Measurements from ENCODE around the gene HSPA12B. TPM values are rescaled to one million over a fixed set of nuclear protein-coding genes. Genes with fewer than 3 reads are reported as not detected.
"Not testable (repeated sequence)": the region's sequence is repeated elsewhere in the genome, so short reads cannot be mapped to it uniquely, and the experiment has no call there.

HSPA12B gene
- total RNA-seq, 2 experiments from 2014 or later, result not detected

DNA sequence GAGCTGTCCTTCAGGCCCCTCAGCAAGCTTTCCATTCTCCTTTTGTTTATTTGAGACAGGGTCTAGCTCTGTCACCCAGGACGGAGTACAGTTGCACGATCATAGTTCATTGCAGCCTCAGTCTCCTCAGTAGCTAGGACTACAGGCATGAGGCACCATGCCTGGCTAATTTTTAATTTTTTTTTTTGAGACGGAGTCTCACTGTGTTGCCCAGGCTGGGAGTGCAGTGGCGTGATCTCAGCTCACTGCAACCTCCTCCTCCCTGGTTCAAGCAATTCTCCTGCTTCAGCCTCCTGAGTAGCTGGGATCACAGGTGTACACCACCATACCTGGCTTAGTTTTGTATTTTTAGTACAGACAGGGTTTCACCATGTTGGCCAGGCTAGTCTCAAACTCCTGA, 56.7 kb downstream of the HSPA12B start:
- H3K9me3 Mint-ChIP-seq, H3K27me3 Mint-ChIP-seq, H3K27ac Mint-ChIP-seq, DNase-seq, H3K36me3 Mint-ChIP-seq, H3K4me3 Mint-ChIP-seq: not testable (repeated sequence)
- peaks cover 21% of the 10 kb centered on the region for H3K4me1 Mint-ChIP-seq

DNA sequence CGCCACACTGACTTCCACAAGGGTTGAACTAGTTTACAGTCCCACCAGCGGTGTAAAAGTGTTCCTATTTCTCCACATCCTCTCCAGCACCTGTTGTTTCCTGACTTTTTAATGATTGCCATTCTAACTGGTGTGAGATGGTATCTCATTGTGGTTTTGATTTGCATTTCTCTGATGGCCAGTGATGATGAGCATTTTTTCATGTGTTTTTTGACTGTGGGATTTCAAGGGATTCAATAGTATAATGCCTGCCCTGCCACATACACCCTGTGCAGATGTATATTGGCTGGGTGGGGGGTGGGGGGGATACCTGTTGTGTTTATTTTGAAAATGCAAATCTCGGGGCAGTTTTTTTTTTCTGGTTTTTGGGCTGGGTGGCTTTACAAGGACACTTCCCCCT, 61.7 kb downstream of the HSPA12B start:
- not testable (repeated sequence) for H3K9me3 Mint-ChIP-seq, H3K4me3 Mint-ChIP-seq, H3K27ac Mint-ChIP-seq, H3K27me3 Mint-ChIP-seq, DNase-seq
- Mint-ChIP-seq H3K4me1 (peaks cover 30% of the 10 kb centered on the region), H3K36me3 (peaks cover 18% of the 10 kb centered on the region)

DNA sequence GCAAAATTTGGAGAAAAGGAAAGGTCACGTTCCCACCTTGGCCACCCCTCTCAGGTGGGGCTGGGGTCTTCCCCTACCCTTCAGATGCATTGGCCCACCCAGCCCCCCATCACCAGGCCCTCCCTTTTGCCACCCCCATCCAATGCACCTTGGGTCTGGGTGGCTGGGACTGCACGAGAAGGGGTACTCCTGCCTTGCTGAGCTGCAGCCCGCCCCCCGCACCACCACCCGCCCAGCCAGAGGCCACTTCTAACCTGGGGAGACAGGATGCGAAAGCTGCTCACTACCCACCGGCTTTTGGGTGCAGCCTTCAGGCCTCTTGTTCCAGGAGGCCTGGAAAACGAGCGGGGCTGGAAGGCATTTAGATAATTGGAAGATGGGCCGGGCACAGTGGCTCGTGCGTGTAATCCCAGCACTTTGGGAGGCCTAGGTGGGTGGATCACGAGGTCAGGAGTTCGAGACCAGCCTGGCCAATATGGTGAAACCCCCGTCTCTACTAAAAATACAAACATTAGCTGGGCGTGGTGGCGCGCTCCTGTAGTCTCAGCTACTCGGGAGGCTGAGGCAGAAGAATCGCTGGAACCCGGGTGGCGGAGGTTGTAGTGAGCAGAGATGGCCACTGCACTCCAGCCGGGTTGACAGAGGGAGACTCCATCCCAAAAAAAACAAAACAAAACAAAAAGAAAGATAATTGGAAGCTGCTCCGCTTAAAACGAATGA, 62.4 kb downstream of the HSPA12B start:
- no peaks in the 10 kb centered on the region for H3K27me3 Mint-ChIP-seq
- peak overlapping the region; percentile 98 for H3K4me3 Mint-ChIP-seq
- H3K9me3 Mint-ChIP-seq, result no peaks in the 10 kb centered on the region
- peaks cover 37% of the 10 kb centered on the region for H3K4me1 Mint-ChIP-seq
- no peak for DNase-seq
- H3K27ac Mint-ChIP-seq, result peak overlapping the region; percentile 96
- peaks cover 21% of the 10 kb centered on the region for H3K36me3 Mint-ChIP-seq

DNA sequence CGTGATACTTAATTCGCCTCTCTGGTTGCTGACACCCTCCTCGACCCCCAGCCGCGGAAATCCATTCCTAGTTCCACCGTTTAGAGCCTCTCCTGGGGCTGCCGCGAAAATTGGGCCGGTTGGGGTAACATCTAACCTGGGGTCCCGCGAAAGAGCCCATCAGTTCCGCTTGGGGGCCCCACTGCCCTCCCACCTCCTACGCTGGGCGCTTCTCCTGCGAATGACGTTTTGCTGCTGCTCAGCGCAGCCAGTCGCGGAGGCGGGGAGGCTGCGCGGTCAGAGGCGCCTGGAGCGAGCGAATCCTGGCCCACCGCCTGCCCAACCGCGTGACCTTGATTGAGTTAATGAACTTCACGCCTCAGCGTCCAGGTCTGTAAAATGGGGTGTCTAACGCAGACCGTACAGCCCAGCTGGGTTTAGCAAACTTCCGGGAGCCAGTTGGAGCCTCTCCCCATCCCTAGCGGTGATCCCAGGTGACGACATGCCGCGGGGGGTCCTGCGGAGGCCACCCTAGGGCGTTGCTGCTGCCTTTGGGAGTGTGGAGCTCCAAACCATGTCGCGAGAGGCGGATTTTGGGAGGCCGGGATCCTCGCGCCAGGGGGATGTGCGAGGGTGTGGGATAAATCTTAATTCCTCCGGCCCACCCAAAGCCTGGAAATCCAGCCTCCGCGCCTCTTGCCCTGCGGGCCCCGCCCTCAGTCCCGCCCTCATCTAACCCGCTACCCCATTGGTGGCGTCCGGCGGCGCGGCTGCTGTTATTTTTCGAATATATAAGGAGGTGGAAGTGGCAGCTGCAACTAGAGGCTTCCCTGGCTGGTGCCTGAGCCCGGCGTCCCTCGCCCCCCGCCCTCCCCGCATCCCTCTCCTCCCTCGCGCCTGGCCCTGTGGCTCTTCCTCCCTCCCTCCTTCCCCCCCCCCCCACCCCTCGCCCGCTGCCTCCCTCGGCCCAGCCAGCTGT, 63.3 kb downstream of the HSPA12B start, which contains the start of gene CDC25B:
TSS of gene CDC25B (plus strand) at position 800 of the 958 bp plus-strand sequence. CDS start 222 bp downstream, outside the sequence.
- Mint-ChIP-seq H3K27me3 (no peaks in the 10 kb centered on the region), H3K9me3 (no peaks in the 10 kb centered on the region), H3K36me3 (peaks cover 28% of the 10 kb centered on the region), H3K27ac (peak within 1 kb of the TSS; percentile 96), H3K4me3 (peak within 1 kb of the TSS; percentile 98), H3K4me1 (peaks cover 45% of the 10 kb centered on the region)
- DNase-seq, result peak; percentile 91

DNA sequence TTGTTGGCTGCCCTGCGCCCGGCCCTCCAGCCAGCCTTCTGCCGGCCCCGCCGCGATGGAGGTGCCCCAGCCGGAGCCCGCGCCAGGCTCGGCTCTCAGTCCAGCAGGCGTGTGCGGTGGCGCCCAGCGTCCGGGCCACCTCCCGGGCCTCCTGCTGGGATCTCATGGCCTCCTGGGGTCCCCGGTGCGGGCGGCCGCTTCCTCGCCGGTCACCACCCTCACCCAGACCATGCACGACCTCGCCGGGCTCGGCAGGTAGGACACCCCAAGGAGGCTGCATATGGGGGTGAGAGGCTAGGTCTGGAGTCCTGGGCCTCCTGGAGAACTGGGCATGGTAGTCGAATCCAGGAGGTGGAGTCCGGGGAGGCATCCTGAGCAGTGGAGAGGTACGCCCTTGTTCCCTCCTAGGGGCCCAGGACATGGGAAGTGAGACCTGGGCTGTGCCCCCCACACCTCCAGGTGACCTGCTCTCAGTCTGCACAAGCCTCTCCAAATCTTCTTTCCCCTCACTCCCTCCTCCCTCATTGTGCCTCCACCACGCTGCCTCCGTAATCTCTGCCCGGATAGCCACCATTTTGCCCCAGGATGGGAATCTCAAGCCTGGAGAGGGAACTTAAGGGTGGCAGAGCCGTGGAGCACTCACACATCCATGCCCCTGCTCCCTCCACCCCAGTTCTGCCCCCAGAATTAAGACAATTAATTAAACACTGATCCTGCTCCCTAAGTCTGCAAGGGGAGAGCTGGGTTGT, 64.2 kb downstream of the HSPA12B start:
- no peak for DNase-seq
- Mint-ChIP-seq H3K27ac (peak overlapping the region; percentile 94), H3K4me1 (peaks cover 45% of the 10 kb centered on the region), H3K4me3 (peak overlapping the region; percentile 98), H3K27me3 (no peaks in the 10 kb centered on the region), H3K36me3 (peaks cover 31% of the 10 kb centered on the region), H3K9me3 (no peaks in the 10 kb centered on the region)

DNA sequence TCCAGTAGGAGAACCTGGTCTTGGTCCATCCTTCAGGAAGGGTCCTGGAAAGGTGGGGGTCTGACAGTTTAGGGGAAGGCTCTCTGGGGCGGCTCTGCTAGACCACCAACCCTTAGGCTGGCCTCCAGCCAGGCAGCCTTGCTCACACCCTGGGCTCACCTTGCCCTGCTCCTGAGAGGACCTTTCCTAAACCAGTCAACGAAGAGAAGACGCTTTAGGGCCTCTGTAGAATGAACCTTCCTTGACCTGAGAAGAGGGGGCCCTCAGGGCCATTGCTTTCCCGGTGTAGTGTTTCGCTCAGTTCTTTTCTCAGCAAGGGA, 64.7 kb downstream of the HSPA12B start:
- peaks cover 45% of the 10 kb centered on the region for H3K4me1 Mint-ChIP-seq
- H3K27me3 Mint-ChIP-seq, result no peaks in the 10 kb centered on the region
- H3K4me3 Mint-ChIP-seq, result peak overlapping the region; percentile 98
- H3K36me3 Mint-ChIP-seq, result peaks cover 33% of the 10 kb centered on the region
- no peak for DNase-seq
- H3K9me3 Mint-ChIP-seq, result no peaks in the 10 kb centered on the region
- peak overlapping the region; percentile 94 for H3K27ac Mint-ChIP-seq

DNA sequence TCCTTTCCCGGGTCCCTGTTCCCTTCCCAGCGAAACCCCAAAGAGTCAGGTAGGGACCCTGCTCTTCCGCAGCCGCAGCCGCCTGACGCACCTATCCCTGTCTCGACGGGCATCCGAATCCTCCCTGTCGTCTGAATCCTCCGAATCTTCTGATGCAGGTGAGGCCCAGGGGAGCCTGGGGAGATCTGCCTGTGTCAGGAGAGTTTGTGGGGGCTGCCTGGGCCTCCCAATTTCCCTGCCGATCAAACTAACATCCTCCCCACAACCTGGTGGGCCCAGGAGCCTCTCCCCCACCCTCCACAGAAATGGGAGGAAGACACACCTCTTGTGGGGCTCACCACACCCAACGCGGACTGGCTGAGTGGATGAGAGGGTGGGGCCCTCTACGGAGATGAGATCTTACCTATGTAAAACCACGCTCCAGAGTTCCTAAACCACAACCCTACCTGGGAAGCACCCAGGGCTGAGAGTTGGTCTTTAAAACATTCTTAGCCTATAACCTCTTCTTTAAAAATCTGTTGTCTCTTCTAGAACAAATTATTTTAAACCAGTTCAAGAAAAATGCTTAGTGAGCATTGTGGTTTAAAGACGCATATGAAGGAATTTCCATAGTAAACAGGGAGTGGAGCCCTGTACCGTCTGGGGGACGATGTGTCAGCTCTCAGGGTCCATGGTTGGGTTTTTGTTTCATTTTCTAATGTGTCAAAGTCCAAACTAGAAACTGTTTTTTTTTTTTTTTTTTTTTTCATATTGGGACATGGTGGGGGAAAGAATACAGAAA, 65.3 kb downstream of the HSPA12B start:
- H3K27me3 Mint-ChIP-seq, result no peaks in the 10 kb centered on the region
- no peaks in the 10 kb centered on the region for H3K9me3 Mint-ChIP-seq
- peak; percentile 59 for DNase-seq
- H3K4me3 Mint-ChIP-seq, result peak overlapping the region; percentile 98
- peaks cover 49% of the 10 kb centered on the region for H3K4me1 Mint-ChIP-seq
- peak overlapping the region; percentile 94 for H3K27ac Mint-ChIP-seq
- peaks cover 37% of the 10 kb centered on the region for H3K36me3 Mint-ChIP-seq

DNA sequence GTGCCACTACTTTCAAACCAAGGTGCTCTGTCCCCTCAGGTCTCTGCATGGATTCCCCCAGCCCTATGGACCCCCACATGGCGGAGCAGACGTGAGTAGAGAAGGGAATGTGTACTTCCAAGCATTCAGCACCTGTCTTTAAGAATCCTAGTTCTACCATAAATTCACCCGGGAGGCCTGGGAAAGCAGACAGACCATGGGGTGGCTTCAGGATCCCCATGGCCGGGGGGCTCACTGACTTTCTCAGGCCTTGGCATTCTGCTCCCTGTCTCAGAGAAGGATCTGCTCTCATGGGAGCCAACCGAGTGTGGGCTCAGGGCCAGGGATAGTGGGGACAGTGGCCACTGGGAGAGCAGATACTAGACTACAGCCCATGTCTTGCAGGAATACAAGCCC, 65.9 kb downstream of the HSPA12B start:
- peak overlapping the region; percentile 94 for H3K27ac Mint-ChIP-seq
- H3K9me3 Mint-ChIP-seq, result no peaks in the 10 kb centered on the region
- DNase-seq, result no peak
- H3K4me1 Mint-ChIP-seq, result peaks cover 51% of the 10 kb centered on the region
- peak overlapping the region; percentile 98 for H3K4me3 Mint-ChIP-seq
- no peaks in the 10 kb centered on the region for H3K27me3 Mint-ChIP-seq
- peaks cover 38% of the 10 kb centered on the region for H3K36me3 Mint-ChIP-seq

DNA sequence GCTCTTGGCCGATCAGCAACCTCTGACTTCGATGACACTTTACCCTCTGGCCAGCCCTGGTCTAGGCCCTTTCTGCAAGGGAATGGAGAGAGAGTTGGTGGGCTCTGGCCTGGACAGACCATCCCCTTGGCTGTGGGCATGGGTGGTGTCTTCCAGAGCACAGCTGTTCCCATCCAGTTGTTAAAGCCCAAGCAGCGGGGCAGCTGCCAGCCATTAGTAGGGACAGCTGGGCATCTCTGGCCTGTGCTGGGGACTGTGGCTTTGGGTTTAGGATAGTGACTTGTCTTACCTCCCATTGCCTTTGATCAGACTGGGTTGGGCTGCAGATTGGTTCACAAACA, 66.4 kb downstream of the HSPA12B start:
- peaks cover 53% of the 10 kb centered on the region for H3K4me1 Mint-ChIP-seq

DNA sequence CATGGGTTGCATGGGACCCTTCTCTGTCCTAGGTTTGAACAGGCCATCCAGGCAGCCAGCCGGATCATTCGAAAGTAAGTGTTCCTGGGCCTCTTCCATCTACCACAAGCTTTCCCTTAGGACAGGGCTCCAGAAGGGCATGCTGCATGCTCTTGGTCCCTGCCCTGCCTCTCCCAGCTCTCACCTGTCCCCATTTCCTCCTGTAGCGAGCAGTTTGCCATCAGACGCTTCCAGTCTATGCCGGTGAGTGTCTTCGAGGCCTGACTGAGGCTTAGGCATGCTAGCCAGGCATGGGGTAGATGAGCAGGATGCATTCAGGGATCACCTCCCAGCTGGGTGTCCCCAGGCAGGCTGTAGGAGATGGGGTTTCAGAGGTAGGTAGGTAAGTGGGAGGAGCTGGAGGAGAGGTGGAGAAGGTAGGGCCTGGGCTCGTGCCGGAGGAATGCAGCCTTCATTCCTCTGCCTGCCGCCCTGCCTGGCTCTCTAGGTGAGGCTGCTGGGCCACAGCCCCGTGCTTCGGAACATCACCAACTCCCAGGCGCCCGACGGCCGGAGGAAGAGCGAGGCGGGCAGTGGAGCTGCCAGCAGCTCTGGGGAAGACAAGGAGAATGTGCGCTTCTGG, 67.9 kb downstream of the HSPA12B start:
- no peaks in the 10 kb centered on the region for H3K27me3 Mint-ChIP-seq
- peak overlapping the region; percentile 8 for H3K4me3 Mint-ChIP-seq
- no peaks in the 10 kb centered on the region for H3K9me3 Mint-ChIP-seq
- peaks cover 54% of the 10 kb centered on the region for H3K36me3 Mint-ChIP-seq
- DNase-seq, result no peak
- peak overlapping the region; percentile 94 for H3K27ac Mint-ChIP-seq
- peaks cover 55% of the 10 kb centered on the region for H3K4me1 Mint-ChIP-seq

More for the DNA sequence above, 66.4 kb downstream of the HSPA12B start:
- H3K36me3 Mint-ChIP-seq, result peaks cover 42% of the 10 kb centered on the region
- H3K9me3 Mint-ChIP-seq, result no peaks in the 10 kb centered on the region
- peak overlapping the region; percentile 35 for H3K4me3 Mint-ChIP-seq
- H3K27me3 Mint-ChIP-seq, result no peaks in the 10 kb centered on the region
- DNase-seq, result no peak
- peak overlapping the region; percentile 94 for H3K27ac Mint-ChIP-seq

DNA sequence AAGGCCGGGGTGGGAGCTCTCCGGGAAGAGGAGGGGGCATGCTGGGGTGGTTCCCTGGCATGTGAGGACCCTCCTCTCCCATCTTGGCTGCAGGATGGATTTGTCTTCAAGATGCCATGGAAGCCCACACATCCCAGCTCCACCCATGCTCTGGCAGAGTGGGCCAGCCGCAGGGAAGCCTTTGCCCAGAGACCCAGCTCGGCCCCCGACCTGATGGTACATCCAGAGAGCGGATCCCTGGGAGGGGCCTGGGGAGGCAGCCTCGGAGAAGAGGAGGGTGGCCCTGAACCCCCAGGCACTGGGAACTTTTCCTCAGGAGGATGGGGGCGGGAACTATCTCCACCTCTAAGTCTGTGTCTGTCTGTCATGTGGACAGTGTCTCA, 68.4 kb downstream of the HSPA12B start:
- Mint-ChIP-seq H3K9me3 (no peaks in the 10 kb centered on the region), H3K36me3 (peaks cover 58% of the 10 kb centered on the region), H3K4me1 (peaks cover 54% of the 10 kb centered on the region), H3K27me3 (no peaks in the 10 kb centered on the region), H3K4me3 (no peak overlapping the region), H3K27ac (peak overlapping the region; percentile 15)
- DNase-seq, result no peak

DNA sequence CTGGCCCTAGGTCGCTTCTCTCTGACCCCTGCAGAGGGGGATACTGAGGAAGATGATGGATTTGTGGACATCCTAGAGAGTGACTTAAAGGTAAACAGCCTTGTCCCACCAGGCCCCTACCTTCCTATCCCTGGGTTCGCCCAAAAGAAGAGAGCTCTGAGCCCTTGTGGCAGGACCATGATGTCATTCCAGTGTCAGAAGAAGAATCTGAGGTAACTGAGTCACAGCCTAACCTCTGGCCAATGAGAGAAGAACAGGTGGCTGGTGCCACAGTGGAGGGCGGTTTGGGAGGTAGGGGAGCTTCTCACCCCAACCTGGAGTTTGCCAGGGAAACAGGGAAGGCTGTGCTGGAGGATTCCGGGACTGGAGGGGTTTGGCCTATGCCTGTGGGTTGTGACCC, 68.8 kb downstream of the HSPA12B start:
- Mint-ChIP-seq H3K9me3 (no peaks in the 10 kb centered on the region), H3K36me3 (peaks cover 61% of the 10 kb centered on the region), H3K27me3 (no peaks in the 10 kb centered on the region), H3K27ac (peak overlapping the region; percentile 15), H3K4me3 (no peak overlapping the region), H3K4me1 (peaks cover 56% of the 10 kb centered on the region)
- DNase-seq, result no peak

DNA sequence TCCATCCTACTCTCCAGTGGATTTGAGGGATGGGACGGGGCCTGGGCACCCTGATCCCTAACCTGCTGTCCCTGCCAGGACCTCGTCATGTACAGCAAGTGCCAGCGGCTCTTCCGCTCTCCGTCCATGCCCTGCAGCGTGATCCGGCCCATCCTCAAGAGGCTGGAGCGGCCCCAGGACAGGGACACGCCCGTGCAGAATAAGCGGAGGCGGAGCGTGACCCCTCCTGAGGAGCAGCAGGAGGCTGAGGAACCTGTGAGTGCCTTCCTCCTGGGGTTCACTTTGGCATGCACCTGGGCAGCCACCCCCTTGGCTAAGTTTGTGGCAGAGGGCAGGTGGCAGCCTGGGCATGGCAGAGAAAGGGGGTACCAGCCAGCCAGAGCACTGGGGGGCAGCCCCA, 69.4 kb downstream of the HSPA12B start:
- H3K9me3 Mint-ChIP-seq, result no peaks in the 10 kb centered on the region
- DNase-seq, result no peak
- peak overlapping the region; percentile 35 for H3K27ac Mint-ChIP-seq
- peaks cover 60% of the 10 kb centered on the region for H3K36me3 Mint-ChIP-seq
- no peaks in the 10 kb centered on the region for H3K27me3 Mint-ChIP-seq
- H3K4me3 Mint-ChIP-seq, result no peak overlapping the region
- peaks cover 57% of the 10 kb centered on the region for H3K4me1 Mint-ChIP-seq
